IMR-90 (cell line): ENCODE results near the gene DISP2. TPM values are rescaled to one million over a fixed set of nuclear protein-coding genes. Genes with fewer than 3 reads are reported as not detected.

Experiments
- ATAC-seq: fragments of 200-7000 bp; cut with Tn5 transposase; 2 replicates; pipeline ENCODE4 v1.9.1; 2020; ENCODE audit warnings: low read depth, mild to moderate bottlenecking, moderate library complexity
- BruUV-seq: library from RNA; stranded (reverse); fragments of 400-500 nt; replicated peaks from 2 replicates; lab custom pipeline; 2021; lab: Mats Ljungman, UMichigan
- CTCF ChIA-PET: fragments of 300-600 bp; formaldehyde crosslinking; extraction: SDS; loops from one replicate; lab custom pipeline; 2021; ENCODE audit warnings: antibody characterized with exemption; lab: Yijun Ruan, JAX
- POLR2A ChIA-PET: fragments of 300-600 bp; sonication (Branson Sonifier 250); formaldehyde crosslinking; loops from one replicate; lab custom pipeline; 2022; ENCODE audit warnings: antibody characterized with exemption; ENCODE audit not compliant: unreplicated experiment; lab: Charles Lee
- DNase-seq: peaks from one replicate; pipeline ENCODE4 v3.0.0; 2013
- H2AFZ ChIP-seq: replicated peaks from 2 replicates; pipeline ENCODE3; 2013; ENCODE audit warnings: low read length, mild to moderate bottlenecking; ENCODE audit not compliant: poor library complexity
- H2AK5ac ChIP-seq: 2 replicates; pipeline ENCODE4 v1.6.1; 2013; ENCODE audit warnings: low read depth, low read length, inconsistent platforms
- H2AK9ac ChIP-seq: replicated peaks from 2 replicates; pipeline ENCODE3; 2013; ENCODE audit warnings: mild to moderate bottlenecking, low read depth, low read length, moderate library complexity; ENCODE audit not compliant: poor library complexity
- H2BK120ac ChIP-seq: 2 replicates; pipeline ENCODE4 v1.6.1; 2013; ENCODE audit warnings: low read depth, low read length, inconsistent platforms
- H2BK15ac ChIP-seq: 3 replicates; pipeline ENCODE4 v1.6.1; 2013; ENCODE audit warnings: low read depth, low read length, inconsistent platforms
- H2BK20ac ChIP-seq: 2 replicates; pipeline ENCODE4 v1.6.1; 2013; ENCODE audit warnings: low read depth, mild to moderate bottlenecking, inconsistent platforms, low read length, moderate library complexity
- H2BK5ac ChIP-seq: 2 replicates; pipeline ENCODE4 v1.6.1; 2013; ENCODE audit warnings: mild to moderate bottlenecking, low read depth, low read length, inconsistent platforms; ENCODE audit not compliant: poor library complexity, severe bottlenecking
- H3K14ac ChIP-seq: replicated peaks from 2 replicates; pipeline ENCODE4 v1.6.1; 2013; ENCODE audit warnings: low read depth, low read length, inconsistent platforms
- H3K18ac ChIP-seq: 2 replicates; pipeline ENCODE4 v1.6.1; 2013; ENCODE audit warnings: low read depth, low read length, control low read depth
- H3K23ac ChIP-seq: 2 replicates; pipeline ENCODE4 v1.6.1; 2013; ENCODE audit warnings: low read depth, low read length, inconsistent platforms
- H3K27ac ChIP-seq: 2 replicates; pipeline ENCODE4 v1.5.1; 2013; ENCODE audit warnings: mild to moderate bottlenecking, control low read depth, low read length; ENCODE audit not compliant: insufficient read depth
- H3K27me3 ChIP-seq: 2 replicates; pipeline ENCODE4 v1.6.1; 2013; ENCODE audit warnings: low read length; ENCODE audit not compliant: control insufficient read depth, insufficient read depth
- H3K36me3 ChIP-seq: 2 replicates; pipeline ENCODE4 v1.6.1; 2013; ENCODE audit warnings: low read length, mixed read lengths; ENCODE audit not compliant: control insufficient read depth, insufficient read depth
- H3K4ac ChIP-seq: 2 replicates; pipeline ENCODE4 v1.6.1; 2013; ENCODE audit warnings: low read depth, low read length, inconsistent platforms
- H3K4me1 ChIP-seq: 2 replicates; pipeline ENCODE4 v1.6.1; 2013; ENCODE audit warnings: low read length, mixed read lengths; ENCODE audit not compliant: control insufficient read depth, insufficient read depth
- H3K4me2 ChIP-seq: 2 replicates; pipeline ENCODE4 v1.6.1; 2013; ENCODE audit warnings: low read depth, mild to moderate bottlenecking, control low read depth, low read length, moderate library complexity
- H3K4me3 ChIP-seq: 2 replicates; pipeline ENCODE4 v1.5.1; 2013; ENCODE audit warnings: low read depth, mild to moderate bottlenecking, control low read depth, low read length, moderate library complexity; ENCODE audit not compliant: insufficient read depth
- H3K56ac ChIP-seq: 2 replicates; pipeline ENCODE4 v1.6.1; 2013; ENCODE audit warnings: low read length, inconsistent platforms; ENCODE audit not compliant: insufficient read depth; ENCODE audit errors: extremely low read depth
- H3K79me1 ChIP-seq, 2 experiments: 2 replicates each; pipeline ENCODE4 v1.6.1; 2013; ENCODE audit warnings: low read length in 2 of 2, inconsistent platforms in 1 of 2, low read depth in 1 of 2
- H3K9ac ChIP-seq: 2 replicates; pipeline ENCODE4 v1.6.1; 2013; ENCODE audit warnings: low read depth, low read length, control low read depth
- H3K9me1 ChIP-seq: 2 replicates; pipeline ENCODE4 v1.6.1; 2013; ENCODE audit warnings: low read length, inconsistent platforms; ENCODE audit not compliant: insufficient read depth
- H3K9me3 ChIP-seq: 2 replicates; pipeline ENCODE4 v1.6.1; 2013; ENCODE audit warnings: low read length; ENCODE audit not compliant: control insufficient read depth, insufficient read depth
- H4K20me1 ChIP-seq: 2 replicates; pipeline ENCODE4 v1.6.1; 2013; ENCODE audit warnings: low read length, inconsistent platforms; ENCODE audit not compliant: insufficient read depth
- H4K5ac ChIP-seq: 2 replicates; pipeline ENCODE4 v1.6.1; 2013; ENCODE audit warnings: mild to moderate bottlenecking, low read depth, low read length, control low read depth
- H4K8ac ChIP-seq, 2 experiments: 2 replicates each; pipeline ENCODE4 v1.6.1; 2013; ENCODE audit warnings: low read depth in 2 of 2, low read length in 2 of 2, control low read depth in 1 of 2, inconsistent platforms in 1 of 2
- H4K91ac ChIP-seq: 2 replicates; pipeline ENCODE4 v1.6.1; 2013; ENCODE audit warnings: low read depth, low read length, inconsistent platforms; ENCODE audit not compliant: insufficient read depth
- CEBPB ChIP-seq: IDR thresholded peaks from 2 replicates; pipeline ENCODE4 v1.6.1; 2012; ENCODE audit warnings: low read depth, low read length, improper control_type of control experiment
- CHD1 ChIP-seq: IDR thresholded peaks from 2 replicates; pipeline ENCODE4 v1.6.1; 2012; ENCODE audit warnings: low read depth, low read length, improper control_type of control experiment
- CTCF ChIP-seq: conservative IDR thresholded peaks from 2 replicates; pipeline ENCODE4 v1.5.1; 2012; ENCODE audit warnings: mild to moderate bottlenecking, low read depth, low read length, improper control_type of control experiment
- ELK1 ChIP-seq: fragments of 150-350 bp; IDR thresholded peaks from 2 replicates; pipeline ENCODE4 v1.6.1; 2016; ENCODE audit warnings: low read depth, mild to moderate bottlenecking, low read length, moderate library complexity, borderline replicate concordance
- MAFK ChIP-seq: IDR thresholded peaks from 2 replicates; pipeline ENCODE4 v1.6.1; 2012; ENCODE audit warnings: low read depth, low read length, improper control_type of control experiment
- RFX5 ChIP-seq: IDR thresholded peaks from 2 replicates; pipeline ENCODE4 v1.8.0; 2012; ENCODE audit warnings: low read depth, mild to moderate bottlenecking, low read length, moderate library complexity
- USF2 ChIP-seq: fragments of 150-350 bp; IDR thresholded peaks from 2 replicates; pipeline ENCODE4 v1.6.1; 2017; ENCODE audit warnings: mild to moderate bottlenecking, antibody characterized with exemption, low read length, low read depth
- WGBS, 2 experiments: methylation state at CpG; one replicate each; pipeline versions ENCODE4 v1.1.5 to v1.1.7; 2013; ENCODE audit warnings: missing lambda C conversion rate in 2 of 2; ENCODE audit not compliant: insufficient read length in 1 of 2; ENCODE audit errors: extremely low coverage in 2 of 2; 5-methylcytosine and 5-hydroxymethylcytosine counted together
- dilution Hi-C: fragments of 300-500 bp; cut with HindIII; formaldehyde crosslinking; loops from one replicate; pipeline ENCODE4 v1.14.3; 2018; ENCODE audit warnings: low sequenced_read_pairs; ENCODE audit not compliant: unreplicated experiment
- in situ Hi-C: fragments of 300-500 bp; cut with MboI; formaldehyde crosslinking; loops from 3 replicates; pipeline ENCODE4 v1.14.3; 2019; ENCODE audit warnings: low sequenced_read_pairs, inconsistent platforms, mixed read lengths
- intact Hi-C: fragments of 100-400 bp; cut with micrococcal nuclease; formaldehyde crosslinking; loops from 2 replicates; pipeline ENCODE4 v1.10.0; 2022
- polyA plus RNA-seq, 3 experiments: library from polyadenylated mRNA; depleted of rRNA; stranded (reverse); fragments of >200 nt; gene quantifications; 2 replicates each; pipeline ENCODE4 v1.2.3, GENCODE V29; 2012; ENCODE audit warnings: low replicate concordance in 1 of 3
- total RNA-seq: library from RNA; depleted of rRNA; stranded (reverse); fragments of >200 nt; gene quantifications from 2 replicates; pipeline ENCODE4 v1.2.3, GENCODE V29; 2012

Gene DISP2
- total and polyA plus RNA-seq, 2 of the 4 experiments (the other 2 are of a cell fraction): 0.34 to 0.36 TPM

GRCh38 chr15:40317580-40317979 is 40.4 kb upstream of the DISP2 start:
- in situ Hi-C loops: no loop called here
- no peaks in the 10 kb centered on the region for H3K4me1 ChIP-seq
- no peak overlapping the region for H3K4me2 ChIP-seq
- no peaks in the 10 kb centered on the region for H3K36me3 ChIP-seq
- no peak overlapping the region for H4K5ac ChIP-seq
- no peak overlapping the region for H3K4ac ChIP-seq
- TF ChIP-seq CTCF (no peak), MAFK (no peak), CHD1 (no peak), USF2 (no peak), CEBPB (no peak), ELK1 (no peak), RFX5 (no peak)
- no peak overlapping the region for H3K23ac ChIP-seq
- no peak overlapping the region for H3K9ac ChIP-seq
- WGBS, 2 experiments: 47% methylated on average over 3 of the region's 4 CpGs; no CpG with 5 or more reads in 1 of the 2 experiments
- dilution Hi-C loops: no loop called here
- intact Hi-C loops: no loop called here
- ChIA-PET CTCF (no interaction called here), POLR2A (no interaction called here)
- H2AK9ac ChIP-seq: no peak overlapping the region
- no peak overlapping the region for H3K27ac ChIP-seq
- no TSS peak for BruUV-seq
- H2BK120ac ChIP-seq: no peak overlapping the region
- H3K4me3 ChIP-seq: no peak overlapping the region
- ATAC-seq: no peak
- H3K27me3 ChIP-seq: peaks cover 22% of the 10 kb centered on the region
- H3K14ac ChIP-seq: no peak overlapping the region
- no peak overlapping the region for H2BK20ac ChIP-seq
- no peak overlapping the region for H3K18ac ChIP-seq
- H3K56ac ChIP-seq: no peak overlapping the region
- no peak overlapping the region for H4K8ac ChIP-seq
- no peaks in the 10 kb centered on the region for H3K9me1 ChIP-seq
- no peaks in the 10 kb centered on the region for H4K20me1 ChIP-seq
- no peaks in the 10 kb centered on the region for H3K9me3 ChIP-seq
- no peak for DNase-seq
- H2AFZ ChIP-seq: no peak overlapping the region
- H2BK15ac ChIP-seq: no peak overlapping the region
- no peaks in the 10 kb centered on the region for H3K79me1 ChIP-seq
- no peak overlapping the region for H2AK5ac ChIP-seq
- H4K91ac ChIP-seq: no peak overlapping the region
- no peak overlapping the region for H2BK5ac ChIP-seq
